Amniotic stem cell (primary cell): ENCODE data around the gene ZNRF1.
"Not testable (repeated sequence)": the region's sequence is repeated elsewhere in the genome, so short reads cannot be mapped to it uniquely, and the experiment has no call there.

Source experiments
- DNase-seq: peaks from one replicate; lab custom pipeline; 2025; lab: John Stamatoyannopoulos, UW

The ZNRF1 gene

DNA sequence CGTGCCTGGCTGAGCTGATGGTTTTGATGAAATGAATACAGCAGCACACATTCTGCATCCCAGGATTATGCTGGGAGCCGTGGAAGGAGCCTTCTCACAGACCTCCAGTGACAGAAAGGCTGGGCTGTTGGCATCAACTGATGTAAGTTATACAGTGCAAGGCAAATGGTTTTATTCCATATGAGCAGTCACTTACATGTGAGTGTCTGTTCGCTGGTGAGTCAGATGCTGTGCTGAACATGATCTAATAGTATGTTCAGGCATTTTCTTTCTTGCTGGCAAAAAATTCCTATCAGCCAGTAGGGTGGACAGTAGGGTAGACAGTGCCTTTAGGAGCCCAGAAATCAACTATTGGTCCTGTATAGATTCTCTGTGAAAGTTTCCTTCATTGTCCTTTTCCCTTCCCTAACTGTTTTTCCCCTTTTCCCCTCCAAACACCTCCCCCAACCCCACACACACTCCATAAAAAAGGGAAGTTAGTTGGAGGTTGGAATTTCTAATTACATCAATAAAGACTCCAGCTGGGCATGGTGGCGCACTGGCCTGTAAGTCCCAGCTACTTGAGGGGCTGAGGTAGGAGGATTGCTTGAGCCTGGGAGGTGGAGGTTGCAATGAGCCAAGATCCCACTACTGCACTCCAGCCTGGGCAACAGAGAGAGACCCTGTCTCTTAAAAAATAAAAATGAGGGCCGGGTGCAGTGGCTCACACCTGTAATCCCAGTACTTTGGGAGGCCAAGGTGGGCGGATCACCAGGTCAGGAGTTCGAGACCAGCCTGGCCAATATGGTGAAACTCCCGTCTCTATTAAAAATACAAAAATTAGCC lies 81.6 kb downstream of the ZNRF1 start:
- DNase-seq, result peak; percentile 47

DNA sequence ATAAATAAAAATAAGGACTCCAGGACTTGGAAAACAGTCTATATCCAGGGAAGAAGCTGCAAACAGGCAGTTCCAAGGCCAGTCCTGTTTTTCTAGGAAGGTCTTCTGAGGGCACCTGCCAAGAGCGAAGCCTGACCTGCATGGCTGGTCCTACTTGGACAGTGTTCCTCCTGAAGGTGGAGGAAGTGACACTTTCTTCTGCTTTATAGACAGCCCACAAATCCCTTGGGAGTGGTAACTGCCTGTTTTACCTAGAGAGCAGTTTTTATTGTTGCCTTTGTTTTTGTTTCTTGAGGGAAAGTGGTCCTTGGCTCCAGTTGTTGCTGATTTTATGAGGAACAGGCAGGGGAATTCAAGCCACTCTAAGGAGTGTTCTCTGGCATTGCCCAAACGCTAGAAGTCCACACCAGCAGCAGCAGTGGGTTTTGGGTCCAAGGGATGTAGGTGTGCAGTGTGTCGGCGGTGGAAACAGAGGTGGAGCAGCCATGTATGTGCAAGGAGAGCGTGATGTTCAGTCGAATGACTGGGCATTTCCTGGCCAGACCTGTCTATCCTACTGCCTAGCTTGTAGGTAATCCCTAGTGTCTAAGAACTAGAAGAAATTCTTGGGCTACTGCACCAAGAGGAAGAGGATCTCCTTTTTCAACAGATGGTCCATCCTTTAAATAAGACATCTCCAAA lies 82.5 kb downstream of the ZNRF1 start:
- no peak for DNase-seq

DNA sequence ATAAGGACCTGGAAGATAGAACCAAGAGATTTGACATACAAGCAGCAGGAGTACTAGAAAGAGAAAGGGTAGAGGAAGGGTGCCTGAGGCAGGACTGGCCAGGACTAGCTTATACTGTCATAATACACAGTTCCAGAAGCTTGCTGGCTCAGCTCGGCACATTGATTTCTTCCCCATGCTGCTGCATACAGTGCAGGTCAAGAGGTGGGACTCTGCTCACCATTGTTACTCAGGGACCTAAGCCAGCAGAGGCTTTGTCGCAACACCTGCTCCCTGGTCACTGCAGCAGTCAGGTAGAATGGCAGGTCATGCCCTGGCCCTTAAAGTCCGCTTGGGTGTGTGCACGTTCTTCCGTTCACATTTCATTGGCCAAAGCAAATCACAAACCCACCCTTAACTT lies 85.0 kb downstream of the ZNRF1 start:
- no peak for DNase-seq

DNA sequence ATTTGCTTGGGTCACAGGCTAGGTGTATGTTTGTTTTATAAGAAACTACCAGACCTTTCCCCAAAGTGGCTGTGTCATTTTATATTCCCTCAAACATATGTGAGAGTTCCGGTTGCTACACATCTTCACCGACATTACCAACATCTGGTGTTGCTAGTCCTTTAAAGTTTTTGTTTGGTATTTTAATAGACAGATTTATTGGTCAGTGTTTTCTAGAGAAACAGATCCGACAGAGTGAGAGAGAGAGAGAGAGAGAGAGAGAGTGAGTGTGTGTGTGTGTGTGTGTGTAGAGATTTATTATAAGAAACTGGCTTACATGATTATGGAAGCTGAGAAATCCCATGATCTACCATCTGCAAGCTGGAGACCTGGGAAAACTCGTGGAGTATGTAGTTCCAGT lies 86.7 kb downstream of the ZNRF1 start:
- DNase-seq, result no peak

DNA sequence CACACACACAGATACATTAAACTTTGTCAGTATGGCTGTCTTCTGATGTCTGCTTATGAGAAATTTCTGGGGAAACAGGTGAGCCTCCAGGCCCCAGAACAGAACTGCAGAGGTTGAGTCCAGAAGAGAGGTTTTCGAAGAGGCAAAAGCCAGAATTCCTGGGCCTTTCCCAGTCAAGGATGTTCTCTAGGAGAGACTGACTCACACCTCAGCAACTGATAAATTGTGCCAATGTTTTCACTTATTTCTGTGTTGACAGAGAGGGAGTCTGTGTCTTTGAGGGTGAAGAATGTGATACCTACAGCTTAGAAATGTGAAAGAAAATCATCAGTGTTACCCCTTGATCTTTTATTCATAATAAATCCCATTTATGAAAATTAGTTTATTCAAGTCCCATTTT lies 87.5 kb downstream of the ZNRF1 start:
- DNase-seq, result no peak

DNA sequence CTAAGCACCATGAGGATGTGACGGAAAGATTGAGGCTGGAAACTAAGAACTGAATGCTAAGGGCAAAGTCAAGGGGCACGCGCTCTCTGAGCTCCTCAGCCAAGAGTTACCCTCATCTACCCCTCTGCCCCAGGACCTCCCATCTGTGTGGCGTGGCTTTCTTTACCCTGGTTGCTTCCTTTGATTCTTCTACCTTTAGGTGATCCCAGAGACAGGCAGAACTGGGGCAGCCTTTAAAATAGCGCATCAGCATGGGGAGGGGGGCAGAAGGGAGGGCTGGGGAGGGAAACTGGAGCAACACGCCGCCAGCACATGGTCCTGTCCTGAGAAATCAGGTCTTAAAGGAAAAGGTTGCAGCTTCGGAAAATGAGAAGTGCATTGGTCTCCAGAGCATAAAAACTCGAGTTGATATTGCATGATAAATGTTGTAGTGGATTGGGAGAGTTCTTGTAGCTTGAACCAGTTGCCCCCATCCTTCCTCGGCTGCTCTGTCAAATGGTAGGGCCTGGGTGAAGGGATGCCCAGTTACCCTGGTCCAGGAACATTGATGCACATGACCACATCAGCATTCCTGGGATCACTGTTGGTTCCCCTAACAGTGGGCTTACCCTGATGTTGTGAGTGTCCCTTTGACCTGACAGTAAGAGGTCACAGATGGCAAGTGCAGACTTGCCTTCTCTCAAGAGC lies 88.0 kb downstream of the ZNRF1 start:
- DNase-seq, result no peak

DNA sequence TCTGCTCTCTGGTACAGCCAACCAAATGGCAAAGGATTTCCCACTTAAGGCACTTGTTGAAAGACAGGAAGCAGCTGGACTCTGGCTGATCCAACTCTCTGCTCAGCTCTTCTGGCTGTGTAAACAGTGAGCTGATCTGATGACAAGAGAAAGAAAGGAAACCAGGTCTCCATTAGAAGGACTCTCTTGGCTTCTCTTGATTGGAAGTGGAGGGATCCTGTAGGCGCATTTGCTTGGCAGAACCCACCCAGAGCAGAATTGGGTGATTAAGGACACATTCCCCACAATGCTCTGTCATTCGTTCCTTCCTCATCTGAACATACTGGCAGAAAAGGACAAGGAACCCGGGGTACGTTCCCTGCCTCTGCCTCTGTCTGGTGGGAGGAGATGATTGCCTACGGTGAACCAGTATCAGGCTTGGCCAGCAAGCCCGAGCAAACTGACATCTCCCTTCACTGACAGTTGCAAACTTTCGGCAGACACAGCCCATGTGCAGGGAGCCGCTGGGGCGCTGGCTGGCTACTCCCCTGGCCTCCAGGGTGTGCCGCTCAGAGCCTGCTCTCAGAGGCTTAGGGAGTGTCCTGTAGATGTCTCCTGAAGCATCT lies 88.7 kb downstream of the ZNRF1 start:
- no peak for DNase-seq

DNA sequence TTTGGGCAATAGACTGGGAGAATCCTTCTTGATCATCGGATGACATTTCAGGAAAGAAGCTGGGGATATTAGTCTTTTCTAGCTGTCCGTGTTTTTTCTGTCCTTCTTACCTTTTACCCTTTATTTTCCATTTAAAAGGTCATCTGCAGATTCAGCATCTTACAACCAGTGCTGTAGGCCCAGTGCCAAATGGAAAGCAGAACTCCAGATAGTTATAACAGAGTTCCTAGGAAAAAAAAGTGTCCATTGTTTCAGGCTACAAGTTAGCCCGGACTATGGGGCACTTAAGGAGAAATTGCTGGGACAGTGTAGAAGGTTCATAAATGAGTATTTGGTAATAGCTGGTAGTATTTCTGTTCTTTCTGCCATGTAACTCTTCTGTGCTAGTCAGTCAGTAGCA lies 89.4 kb downstream of the ZNRF1 start:
- DNase-seq, result no peak

DNA sequence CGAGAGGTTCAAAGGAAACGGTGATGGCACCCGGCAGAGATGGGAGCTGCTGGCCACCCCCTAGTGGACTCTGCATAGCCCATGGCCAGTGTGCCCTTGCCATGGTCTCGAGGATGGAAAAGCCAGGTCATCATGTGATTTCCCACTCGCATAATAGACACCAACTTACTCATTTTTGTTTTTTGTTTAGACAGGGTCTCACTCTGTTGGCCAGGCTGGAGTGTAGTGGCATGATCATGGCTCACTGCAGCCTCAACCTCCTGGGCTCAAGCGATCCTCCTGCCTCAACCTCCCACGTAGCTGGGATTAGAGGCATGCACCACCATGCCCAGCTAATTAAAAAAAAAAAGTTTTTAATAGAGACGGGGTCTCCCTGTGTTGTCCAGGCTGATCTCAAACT lies 90.1 kb downstream of the ZNRF1 start:
- no peak for DNase-seq

DNA sequence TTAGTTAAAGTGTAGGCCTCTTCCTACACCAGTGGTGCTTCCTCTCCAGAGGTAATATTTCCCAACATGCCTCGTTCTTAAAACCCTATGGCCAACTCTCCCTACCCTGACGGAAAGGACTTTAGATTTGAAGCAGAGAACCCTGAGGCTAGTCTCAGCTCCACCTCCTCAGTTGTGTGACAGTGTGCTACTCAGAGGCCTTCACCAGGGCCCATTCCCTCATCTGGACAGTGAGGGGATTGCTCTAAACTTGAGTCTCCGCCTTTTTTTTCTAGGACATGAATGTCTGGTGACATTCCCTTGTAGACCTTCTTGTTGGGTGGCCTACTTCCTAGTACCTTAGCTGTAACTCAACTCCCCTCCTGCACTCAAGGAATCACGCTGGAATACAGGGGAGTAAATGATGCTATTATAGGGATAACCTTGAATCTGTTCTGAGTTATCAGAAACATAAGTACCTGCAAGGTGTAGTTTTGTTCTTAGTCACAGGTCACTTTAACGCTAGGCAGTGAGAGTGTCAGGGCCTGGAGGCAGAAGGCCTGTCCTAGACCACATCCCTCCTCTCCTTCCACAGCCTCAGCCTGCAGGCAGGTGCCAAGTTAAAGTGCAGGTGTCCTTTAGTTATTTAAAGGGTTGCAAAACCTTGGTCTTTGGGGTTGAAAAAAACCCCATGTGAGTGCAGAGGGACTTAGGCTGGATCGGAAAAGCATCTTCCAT lies 90.8 kb downstream of the ZNRF1 start:
- DNase-seq, result no peak

DNA sequence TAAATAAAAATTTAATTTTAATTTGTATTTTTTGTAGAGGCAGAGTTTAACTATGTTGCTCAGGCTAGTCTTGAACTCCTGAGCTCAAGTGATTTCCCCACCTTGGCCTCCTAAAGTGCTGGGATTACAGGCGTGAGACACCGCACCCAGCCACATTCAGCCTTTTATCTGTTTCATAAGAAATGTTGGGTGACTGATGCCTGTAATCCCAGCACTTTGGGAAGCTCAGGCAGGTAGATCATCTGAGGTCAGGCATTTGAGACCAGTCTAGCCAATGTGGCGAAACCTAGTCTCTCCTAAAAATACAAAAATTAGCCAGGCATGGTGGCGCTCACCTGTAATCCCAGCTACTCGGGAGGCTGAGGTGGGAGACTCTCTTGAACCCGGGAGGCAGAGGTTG lies 92.1 kb downstream of the ZNRF1 start:
- not testable (repeated sequence) for DNase-seq

DNA sequence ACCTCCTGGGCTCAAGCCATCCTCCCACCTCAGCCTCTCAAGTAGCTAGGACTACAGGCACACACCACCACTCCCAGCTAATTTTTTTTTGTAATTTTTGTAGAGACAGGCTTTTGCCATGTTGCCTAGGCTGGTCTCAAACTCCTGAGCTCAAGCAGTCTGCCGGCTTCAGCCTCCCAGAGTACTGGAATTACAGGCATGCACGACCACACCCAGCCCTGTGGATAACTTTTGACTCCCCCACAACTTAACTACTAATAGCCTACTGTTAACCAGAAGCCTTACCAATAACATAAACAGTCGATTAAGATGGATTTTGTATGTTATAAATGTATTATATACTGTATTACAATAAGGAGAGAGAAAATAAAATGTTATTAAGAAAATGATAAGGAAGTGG lies 92.8 kb downstream of the ZNRF1 start:
- not testable (repeated sequence) for DNase-seq

DNA sequence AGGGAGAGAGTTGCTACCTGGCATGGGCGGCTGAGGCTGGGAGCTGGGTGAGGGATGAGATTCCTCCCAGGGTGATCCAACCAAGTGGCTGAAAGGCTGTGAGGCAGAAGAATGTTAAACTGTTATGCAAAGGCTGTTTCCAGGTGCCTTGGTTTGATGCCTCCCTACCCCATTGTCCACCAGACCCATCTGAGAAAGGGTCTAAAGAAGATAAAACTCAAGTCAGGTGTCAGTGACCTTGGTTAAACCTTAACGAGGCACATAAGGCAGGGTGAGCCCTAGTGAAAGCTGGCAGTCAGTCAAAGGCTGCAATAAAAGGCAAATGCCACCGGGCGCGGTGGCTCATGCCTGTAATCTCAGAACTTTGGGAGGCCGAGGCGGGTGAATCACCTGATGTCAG lies 94.0 kb downstream of the ZNRF1 start:
- no peak for DNase-seq

DNA sequence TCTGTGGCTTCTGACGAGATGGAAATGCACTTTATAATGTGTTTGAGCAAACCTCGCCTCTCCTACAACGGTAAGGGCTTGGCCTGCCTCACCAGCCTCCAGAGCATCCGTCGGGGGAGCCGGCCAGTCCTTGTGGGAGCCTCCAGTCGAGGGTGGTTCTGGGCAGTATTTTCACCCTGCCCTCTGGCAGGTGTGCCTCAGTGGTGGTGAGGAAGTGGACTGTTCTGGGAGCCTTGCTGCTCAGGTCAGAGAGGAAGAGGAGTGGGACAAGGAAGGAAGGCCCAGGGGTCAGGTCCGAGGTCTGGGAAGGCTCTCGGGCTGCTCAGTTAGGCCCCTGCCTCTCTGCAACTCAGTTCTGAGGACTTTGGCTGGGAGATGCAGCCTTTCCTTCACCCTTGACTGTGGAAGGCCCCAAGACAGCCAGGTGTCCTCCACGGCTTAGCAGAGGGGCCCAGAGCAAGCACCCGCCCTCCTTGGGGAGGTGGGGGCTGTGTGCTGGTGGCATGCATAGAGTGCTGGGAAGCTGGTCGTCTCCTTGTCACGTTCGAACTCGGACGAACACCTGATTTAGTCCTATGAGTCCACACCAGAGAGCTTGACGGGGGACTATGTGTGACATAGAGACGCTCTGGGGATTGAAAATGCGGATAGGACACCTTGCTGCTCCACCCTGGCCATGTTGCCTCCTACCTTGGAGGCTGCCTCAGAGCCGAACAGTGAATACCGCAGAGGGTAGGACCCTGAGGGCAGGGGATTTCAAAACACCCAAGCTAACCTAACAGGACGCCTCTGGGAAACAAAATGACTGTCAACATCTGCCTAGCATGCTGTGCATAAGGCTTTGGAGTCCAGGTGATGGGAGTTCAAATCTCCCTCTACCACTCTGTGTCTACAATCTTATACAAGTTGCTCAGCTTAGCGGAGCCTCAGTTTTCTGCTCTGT lies 95.0 kb downstream of the ZNRF1 start:
- no peak for DNase-seq

DNA sequence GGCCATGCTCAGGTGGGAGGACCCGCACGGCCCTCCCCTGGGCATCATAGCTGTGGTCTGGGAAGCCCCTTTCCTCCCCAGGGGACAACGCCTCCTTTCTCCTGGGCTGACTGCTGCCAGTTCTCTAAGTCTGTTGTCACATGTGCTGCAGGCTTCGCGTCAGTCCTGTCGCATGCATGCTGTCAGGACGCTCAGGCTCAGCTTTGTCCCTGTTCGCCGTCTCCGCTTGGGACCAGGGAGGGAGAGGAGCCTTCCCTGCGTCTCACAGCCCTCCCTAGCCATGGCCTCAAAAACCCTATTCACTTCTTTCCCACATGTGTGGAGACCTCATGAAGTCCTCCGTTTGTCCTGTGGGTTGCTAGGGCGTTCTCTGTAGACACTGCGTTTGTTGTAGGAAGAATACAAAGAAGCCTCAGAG lies 96.4 kb downstream of the ZNRF1 start:
- no peak for DNase-seq

DNA sequence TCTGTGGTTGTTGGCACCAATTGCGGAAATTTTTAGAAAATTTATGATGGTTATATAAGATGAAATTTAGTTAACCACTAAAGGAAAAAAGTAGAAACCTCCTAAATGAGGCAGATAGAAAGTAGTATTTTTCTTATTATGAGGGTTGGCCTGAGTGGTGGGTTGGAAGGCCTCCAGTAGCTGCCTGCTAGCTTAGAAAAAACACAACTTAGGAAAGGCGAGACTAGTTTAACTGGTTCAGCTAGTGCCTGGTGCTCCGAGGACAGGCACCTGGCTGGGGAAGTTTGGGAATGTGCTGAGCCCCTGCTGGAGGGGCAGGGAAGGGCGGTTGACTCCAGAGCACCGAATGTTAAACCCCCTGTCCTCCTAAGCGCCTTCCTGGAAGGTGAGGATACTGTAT lies 97.8 kb downstream of the ZNRF1 start:
- no peak for DNase-seq

DNA sequence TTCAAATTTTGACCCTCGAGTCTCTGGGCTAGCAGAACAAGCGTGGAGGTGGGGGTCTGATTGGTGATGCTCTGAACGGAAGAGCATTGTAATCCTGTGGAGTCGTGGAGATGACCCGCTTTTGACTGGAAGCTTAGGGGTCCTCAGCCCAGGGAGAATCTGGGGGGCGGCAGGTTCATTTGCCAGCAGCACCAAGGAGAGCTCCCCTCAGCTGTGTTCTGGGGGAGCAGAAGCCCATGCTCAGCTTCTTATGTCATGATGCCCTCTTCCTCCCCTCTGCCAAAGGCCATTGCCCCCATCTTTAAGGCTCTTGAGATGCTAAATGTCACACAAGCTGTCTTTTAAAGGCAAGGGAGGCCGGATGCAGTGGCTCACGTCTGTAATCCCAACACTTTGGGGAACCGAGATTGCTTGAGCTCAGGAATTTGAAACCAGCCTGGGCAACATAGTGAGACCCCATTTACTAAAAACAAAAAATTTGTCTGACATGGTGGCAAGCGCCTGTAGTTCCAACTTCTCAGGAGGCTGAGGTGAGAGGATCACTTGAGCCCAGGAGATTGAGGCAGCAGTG lies 98.5 kb downstream of the ZNRF1 start:
- DNase-seq, result no peak

DNA sequence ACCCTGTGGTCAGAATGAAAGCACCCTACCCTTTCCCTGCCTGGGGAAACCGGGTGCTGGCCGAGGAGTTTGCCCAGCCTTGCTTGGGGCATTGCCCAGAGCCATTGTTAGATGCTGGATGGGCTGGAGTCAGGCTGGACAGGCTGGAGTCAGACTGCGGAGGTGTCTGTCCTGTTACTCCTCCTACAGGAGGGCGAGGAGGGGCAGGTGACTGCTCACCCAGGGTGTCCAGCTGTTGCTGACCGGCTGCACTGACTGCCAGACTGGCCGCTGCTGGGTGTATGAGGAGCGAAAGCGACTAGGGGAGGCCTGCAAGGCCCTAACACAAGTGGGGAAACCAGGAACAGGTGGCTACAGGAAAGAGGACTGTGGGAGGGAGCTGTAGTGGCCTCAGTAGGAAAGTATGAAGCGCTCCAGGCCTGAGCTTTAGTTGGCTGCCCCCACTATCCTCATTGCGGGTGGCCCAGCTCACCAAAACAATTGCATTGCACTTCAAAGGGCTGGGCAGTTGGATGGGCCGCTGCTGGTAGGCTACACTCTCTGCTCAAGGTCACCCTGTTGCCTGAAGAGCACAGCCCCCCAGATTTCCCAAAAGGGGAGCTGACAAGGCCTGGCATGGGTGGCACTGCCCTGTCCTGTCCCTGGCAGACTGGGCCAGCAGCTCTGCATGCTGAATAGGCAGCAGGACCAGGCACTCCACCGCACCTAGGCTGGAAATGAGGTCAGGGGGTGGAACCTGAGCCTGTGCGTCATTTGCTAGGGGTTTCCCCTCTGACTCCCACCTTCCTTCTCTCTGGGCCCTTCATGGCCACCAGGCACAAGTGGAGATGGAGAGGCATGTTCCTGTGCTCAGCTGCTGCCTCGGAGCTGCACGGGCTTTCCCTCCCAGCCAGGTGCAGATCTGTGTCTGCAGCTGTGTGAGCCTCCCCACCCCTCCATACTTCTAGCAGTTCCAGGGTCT lies 99.4 kb downstream of the ZNRF1 start:
- DNase-seq, result no peak

DNA sequence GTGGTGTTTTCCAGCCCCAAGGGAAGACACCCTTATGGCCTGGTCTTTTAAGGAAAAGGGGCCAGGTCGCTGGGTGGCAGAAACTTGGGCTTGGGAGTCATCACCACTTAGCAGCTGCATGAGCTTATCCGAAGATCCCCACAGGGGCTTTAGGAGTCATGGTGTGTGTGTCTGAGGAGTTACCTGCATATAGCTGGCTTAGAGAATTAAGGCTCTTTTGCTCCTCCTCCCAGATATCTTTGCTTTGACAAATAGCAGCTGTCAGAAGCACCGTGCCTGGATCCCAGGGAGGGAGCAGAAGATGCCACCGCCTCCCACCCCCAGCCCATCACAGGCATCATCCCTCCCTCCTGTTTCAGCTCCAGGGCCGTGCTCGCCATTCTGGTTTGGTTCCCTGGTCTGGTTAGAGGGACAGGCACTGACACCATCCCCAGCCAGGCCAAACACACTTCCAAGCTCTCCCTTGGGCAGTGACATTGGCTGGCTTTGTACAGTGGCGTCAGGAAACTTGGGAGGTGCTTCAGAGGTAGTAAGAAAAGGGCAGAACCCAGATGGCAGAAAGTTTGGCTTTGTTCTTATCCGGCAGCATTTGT lies 100.3 kb downstream of the ZNRF1 start:
- no peak for DNase-seq
